ENCODE results near the gene ACER3.

DNA sequence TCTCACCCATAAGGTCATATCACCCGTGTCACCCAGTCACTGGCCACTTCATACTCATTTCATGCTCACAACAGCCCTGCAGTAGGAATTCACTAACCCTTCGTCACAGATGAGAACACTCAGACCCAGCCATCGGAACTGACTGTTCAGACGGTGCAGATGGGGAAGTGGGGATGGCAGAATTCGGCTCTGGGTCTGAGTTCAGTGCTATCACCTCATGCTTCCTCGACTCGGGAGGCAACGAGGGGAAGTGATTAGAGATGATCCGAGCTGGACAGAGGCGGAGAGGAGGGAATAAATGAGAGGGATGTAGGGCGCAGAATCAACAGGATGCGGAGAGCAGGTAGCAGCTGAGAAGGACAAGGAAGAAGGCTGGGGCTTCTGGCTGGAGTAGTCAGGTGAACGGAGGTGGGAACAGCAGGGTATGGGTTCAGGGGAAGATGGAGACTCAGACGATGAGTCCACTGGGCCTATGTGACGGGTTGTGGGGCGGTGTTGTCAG, 178.2 kb downstream of the ACER3 start:
- no peak for TF ChIP-seq SP1 (CRISPR knock-in tag; conservative IDR thresholded peaks at IDR 0.05)
- TF ChIP-seq FOXJ3 (CRISPR knock-in tag; IDR thresholded peaks at IDR 0.05; ENCODE audit: borderline replicate concordance): no peak
- TF ChIP-seq, protein P1, sequence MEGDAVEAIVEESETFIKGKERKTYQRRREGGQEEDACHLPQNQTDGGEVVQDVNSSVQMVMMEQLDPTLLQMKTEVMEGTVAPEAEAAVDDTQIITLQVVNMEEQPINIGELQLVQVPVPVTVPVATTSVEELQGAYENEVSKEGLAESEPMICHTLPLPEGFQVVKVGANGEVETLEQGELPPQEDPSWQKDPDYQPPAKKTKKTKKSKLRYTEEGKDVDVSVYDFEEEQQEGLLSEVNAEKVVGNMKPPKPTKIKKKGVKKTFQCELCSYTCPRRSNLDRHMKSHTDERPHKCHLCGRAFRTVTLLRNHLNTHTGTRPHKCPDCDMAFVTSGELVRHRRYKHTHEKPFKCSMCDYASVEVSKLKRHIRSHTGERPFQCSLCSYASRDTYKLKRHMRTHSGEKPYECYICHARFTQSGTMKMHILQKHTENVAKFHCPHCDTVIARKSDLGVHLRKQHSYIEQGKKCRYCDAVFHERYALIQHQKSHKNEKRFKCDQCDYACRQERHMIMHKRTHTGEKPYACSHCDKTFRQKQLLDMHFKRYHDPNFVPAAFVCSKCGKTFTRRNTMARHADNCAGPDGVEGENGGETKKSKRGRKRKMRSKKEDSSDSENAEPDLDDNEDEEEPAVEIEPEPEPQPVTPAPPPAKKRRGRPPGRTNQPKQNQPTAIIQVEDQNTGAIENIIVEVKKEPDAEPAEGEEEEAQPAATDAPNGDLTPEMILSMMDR (IDR thresholded peaks at IDR 0.05): no peak
- TF ChIP-seq, protein P2, sequence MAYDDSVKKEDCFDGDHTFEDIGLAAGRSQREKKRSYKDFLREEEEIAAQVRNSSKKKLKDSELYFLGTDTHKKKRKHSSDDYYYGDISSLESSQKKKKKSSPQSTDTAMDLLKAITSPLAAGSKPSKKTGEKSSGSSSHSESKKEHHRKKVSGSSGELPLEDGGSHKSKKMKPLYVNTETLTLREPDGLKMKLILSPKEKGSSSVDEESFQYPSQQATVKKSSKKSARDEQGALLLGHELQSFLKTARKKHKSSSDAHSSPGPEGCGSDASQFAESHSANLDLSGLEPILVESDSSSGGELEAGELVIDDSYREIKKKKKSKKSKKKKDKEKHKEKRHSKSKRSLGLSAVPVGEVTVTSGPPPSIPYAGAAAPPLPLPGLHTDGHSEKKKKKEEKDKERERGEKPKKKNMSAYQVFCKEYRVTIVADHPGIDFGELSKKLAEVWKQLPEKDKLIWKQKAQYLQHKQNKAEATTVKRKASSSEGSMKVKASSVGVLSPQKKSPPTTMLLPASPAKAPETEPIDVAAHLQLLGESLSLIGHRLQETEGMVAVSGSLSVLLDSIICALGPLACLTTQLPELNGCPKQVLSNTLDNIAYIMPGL (CRISPR knock-in tag; IDR thresholded peaks at IDR 0.05): no peak
- no peak for TF ChIP-seq ZNF263 (CRISPR knock-in tag; IDR thresholded peaks at IDR 0.05; ENCODE audit: low read depth)
- TF ChIP-seq TCF7 (CRISPR knock-in tag; IDR thresholded peaks at IDR 0.05; ENCODE audit: low read depth): no peak

Measured in WTC11 (cell line).